Esophagus muscularis mucosa (tissue), 4 donors: ENCODE measurements around the gene GAS2. TPM values are rescaled to one million over a fixed set of nuclear protein-coding genes. Genes with fewer than 3 reads are reported as not detected.

Source experiments
- DNase-seq: peaks from one replicate; pipeline ENCODE4 v3.0.0-alpha.2; 2017; ENCODE audit errors: extremely low spot score
- H3K27ac ChIP-seq, 4 donors: fragments of 200-600 bp; sonication (generic); replicated peaks in 1 of 4; 1 replicate in 3 of 4; 2 replicates in 1 of 4; pipeline ENCODE4 v1.5.1; 2016 to 2019; ENCODE audit warnings: mild to moderate bottlenecking in 1 of 4
- H3K27me3 ChIP-seq, 4 donors: fragments of 200-600 bp; sonication (generic); one replicate each; pipeline versions ENCODE4 v1.5.1 to v1.6.0; 2016 to 2019
- H3K36me3 ChIP-seq, 4 donors: fragments of 200-600 bp; sonication (generic); one replicate each; pipeline ENCODE4 v1.5.1; 2016 to 2019
- H3K4me1 ChIP-seq, 4 donors: fragments of 200-600 bp; sonication (generic); one replicate each; pipeline ENCODE4 v1.5.1; 2016 to 2019
- H3K4me3 ChIP-seq, 4 donors: fragments of 200-600 bp; sonication (generic); 1 replicate in 2 of 4; 2 replicates in 2 of 4; pipeline ENCODE4 v1.5.1; 2016 to 2019; ENCODE audit warnings: mild to moderate bottlenecking in 4 of 4, moderate library complexity in 1 of 4
- H3K9me3 ChIP-seq, 4 donors: fragments of 200-600 bp; sonication (generic); 1 replicate in 3 of 4; 2 replicates in 1 of 4; pipeline ENCODE4 v1.5.1; 2016 to 2019
- CTCF ChIP-seq, 3 experiments: fragments of 200-600 bp in 2 of 3; fragments of 450-650 bp in 1 of 3; sonication (generic) in 2 of 3; IDR thresholded peaks; one replicate each; pipeline ENCODE4 v1.5.1; 2017 to 2019; ENCODE audit warnings: antibody characterized with exemption in 3 of 3, mild to moderate bottlenecking in 2 of 3, moderate library complexity in 1 of 3
- EP300 ChIP-seq: sonication (generic); formaldehyde crosslinking; IDR thresholded peaks from one replicate; pipeline ENCODE4 v1.6.1; 2017; ENCODE audit warnings: antibody characterized with exemption
- POLR2A ChIP-seq: fragments of 450-650 bp; IDR thresholded peaks from one replicate; pipeline ENCODE4 v1.6.1; 2017; ENCODE audit warnings: antibody characterized with exemption, moderate library complexity, mild to moderate bottlenecking, low read depth
- POLR2AphosphoS5 ChIP-seq, 2 donors: sonication (generic); formaldehyde crosslinking; IDR thresholded peaks; one replicate each; pipeline ENCODE4 v1.6.1; 2017; ENCODE audit warnings: antibody characterized with exemption in 2 of 2
- WGBS: methylation state at CpG from one replicate; pipeline ENCODE4 v1.1.5; 2018; 5-methylcytosine and 5-hydroxymethylcytosine counted together
- intact Hi-C: fragments of 100-400 bp; cut with DNase I; formaldehyde crosslinking; loops from one replicate; pipeline ENCODE4 v1.15.1; 2023
- total RNA-seq, 4 donors: library from RNA; depleted of rRNA; stranded (reverse); fragments of >200 nt; gene quantifications; one replicate each; pipeline versions ENCODE4 v1.1.0 to v1.2.1, GENCODE V29; 2016

Gene GAS2
- total RNA-seq, 4 donors from 2014 or later = 0.65 to 4.2 (median 1.4) TPM

- 38% methylated on average over 1 of the region's 1 CpG for WGBS
- DNase-seq = no peak
Observed at GRCh38 chr11:22711880-22712279, 45.5 kb downstream of the GAS2 start.

GRCh38 chr11:22713336-22713735 lies 46.9 kb downstream of the GAS2 start:
- intact Hi-C loops = no loop called here

More at GRCh38 chr11:22711880-22712279, 45.5 kb downstream of the GAS2 start:
- Histone ChIP-seq H3K4me3 (no peak overlapping the region), H3K27ac (no peak overlapping the region), H3K36me3 (no peaks in the 10 kb centered on the region), H3K27me3 (no peaks in the 10 kb centered on the region), H3K9me3 (peaks cover 0 to 4% (median 2%) of the 10 kb centered on the region in 4 donors), H3K4me1 (no peaks in the 10 kb centered on the region)
- TF ChIP-seq POLR2A (no peak), EP300 (no peak), CTCF (IDR thresholded peaks at IDR 0.05) (no peak), POLR2AphosphoS5 (IDR thresholded peaks at IDR 0.05) (no peak)
- intact Hi-C loops = no loop called here

GRCh38 chr11:22715971-22716370 lies 49.6 kb downstream of the GAS2 start:
- Histone ChIP-seq H3K9me3 (peaks cover 0 to 4% (median 2%) of the 10 kb centered on the region in 4 donors), H3K36me3 (no peaks in the 10 kb centered on the region), H3K4me3 (no peak overlapping the region), H3K27ac (no peak overlapping the region), H3K27me3 (no peaks in the 10 kb centered on the region), H3K4me1 (no peaks in the 10 kb centered on the region)
- TF ChIP-seq CTCF (IDR thresholded peaks at IDR 0.05) (no peak), EP300 (no peak), POLR2AphosphoS5 (IDR thresholded peaks at IDR 0.05) (no peak), POLR2A (no peak)
- 94% methylated on average over 3 of the region's 3 CpGs for WGBS
- intact Hi-C loops = no loop called here
- no peak for DNase-seq

More at GRCh38 chr11:22713336-22713735, 46.9 kb downstream of the GAS2 start:
- H3K27ac ChIP-seq = no peak overlapping the region
- no peak for DNase-seq
- no peaks in the 10 kb centered on the region for H3K36me3 ChIP-seq
- no peak overlapping the region for H3K4me3 ChIP-seq
- peaks cover 0 to 4% (median 2%) of the 10 kb centered on the region in 4 donors for H3K9me3 ChIP-seq
- H3K27me3 ChIP-seq = no peaks in the 10 kb centered on the region
- TF ChIP-seq POLR2AphosphoS5 (IDR thresholded peaks at IDR 0.05) (no peak), EP300 (no peak), POLR2A (no peak), CTCF (IDR thresholded peaks at IDR 0.05) (no peak)
- no peaks in the 10 kb centered on the region for H3K4me1 ChIP-seq
- 85% methylated on average over 1 of the region's 1 CpG for WGBS

- H3K9me3 ChIP-seq = no peaks in the 10 kb centered on the region
- intact Hi-C loops = no loop called here
Observed at GRCh38 chr11:22720457-22720856, 54.0 kb downstream of the GAS2 start.

GRCh38 chr11:22723274-22723673 lies 56.9 kb downstream of the GAS2 start:
- TF ChIP-seq EP300 = no peak
- no peak for TF ChIP-seq POLR2AphosphoS5 (IDR thresholded peaks at IDR 0.05)
- no peak for TF ChIP-seq POLR2A
- TF ChIP-seq CTCF (IDR thresholded peaks at IDR 0.05) = no peak
- no peaks in the 10 kb centered on the region for H3K27me3 ChIP-seq
- no peaks in the 10 kb centered on the region for H3K4me1 ChIP-seq
- 94% methylated on average over 3 of the region's 3 CpGs for WGBS
- intact Hi-C loops = no loop called here
- no peaks in the 10 kb centered on the region for H3K36me3 ChIP-seq
- H3K9me3 ChIP-seq = no peaks in the 10 kb centered on the region
- no peak overlapping the region for H3K27ac ChIP-seq
- no peak overlapping the region for H3K4me3 ChIP-seq
- DNase-seq = no peak

More at GRCh38 chr11:22720457-22720856, 54.0 kb downstream of the GAS2 start:
- Histone ChIP-seq H3K36me3 (no peaks in the 10 kb centered on the region), H3K27me3 (no peaks in the 10 kb centered on the region), H3K27ac (no peak overlapping the region), H3K4me1 (no peaks in the 10 kb centered on the region), H3K4me3 (no peak overlapping the region)
- WGBS = 53% methylated on average over 3 of the region's 3 CpGs
- no peak for DNase-seq
- TF ChIP-seq POLR2AphosphoS5 (IDR thresholded peaks at IDR 0.05) (no peak), EP300 (no peak)
